Activated CD4-positive, alpha-beta T cell treated with anti-CD3 and anti-CD28 coated beads for 4 hours (primary cell): ENCODE data around the gene FBXL19.

Experiments used
- DNase-seq, 2 donors: peaks; one replicate each; pipeline ENCODE4 v3.0.0-alpha.2; 2020

The FBXL19 gene

GRCh38 chr16:30991052-30991451, 67.7 kb downstream of the FBXL19 start:
- DNase-seq = no peak

DNA sequence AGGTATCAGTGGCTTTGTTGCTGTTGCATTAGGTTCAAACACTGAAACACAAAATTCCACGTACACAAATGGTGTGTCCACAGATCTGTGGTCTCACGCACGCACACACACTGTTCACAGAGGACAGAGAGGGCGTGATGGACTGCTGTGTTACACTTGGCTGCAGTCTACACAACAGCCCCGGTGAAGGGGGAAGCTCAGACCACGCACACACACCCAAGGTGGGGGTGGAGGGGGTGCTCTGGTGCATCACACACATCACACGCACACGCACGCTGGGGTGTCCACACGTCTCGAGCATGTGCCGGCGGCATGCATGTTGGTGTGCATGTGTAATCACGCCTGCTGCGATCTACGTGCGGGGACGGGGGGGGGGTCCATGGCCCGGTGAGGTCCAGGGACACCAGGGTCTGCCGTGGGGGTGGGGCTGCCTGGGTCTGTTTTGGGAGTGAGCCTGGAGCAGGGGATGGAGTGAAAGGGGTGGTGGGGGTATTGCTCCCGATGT, 69.0 kb downstream of the FBXL19 start:
- DNase-seq = no peak

DNA sequence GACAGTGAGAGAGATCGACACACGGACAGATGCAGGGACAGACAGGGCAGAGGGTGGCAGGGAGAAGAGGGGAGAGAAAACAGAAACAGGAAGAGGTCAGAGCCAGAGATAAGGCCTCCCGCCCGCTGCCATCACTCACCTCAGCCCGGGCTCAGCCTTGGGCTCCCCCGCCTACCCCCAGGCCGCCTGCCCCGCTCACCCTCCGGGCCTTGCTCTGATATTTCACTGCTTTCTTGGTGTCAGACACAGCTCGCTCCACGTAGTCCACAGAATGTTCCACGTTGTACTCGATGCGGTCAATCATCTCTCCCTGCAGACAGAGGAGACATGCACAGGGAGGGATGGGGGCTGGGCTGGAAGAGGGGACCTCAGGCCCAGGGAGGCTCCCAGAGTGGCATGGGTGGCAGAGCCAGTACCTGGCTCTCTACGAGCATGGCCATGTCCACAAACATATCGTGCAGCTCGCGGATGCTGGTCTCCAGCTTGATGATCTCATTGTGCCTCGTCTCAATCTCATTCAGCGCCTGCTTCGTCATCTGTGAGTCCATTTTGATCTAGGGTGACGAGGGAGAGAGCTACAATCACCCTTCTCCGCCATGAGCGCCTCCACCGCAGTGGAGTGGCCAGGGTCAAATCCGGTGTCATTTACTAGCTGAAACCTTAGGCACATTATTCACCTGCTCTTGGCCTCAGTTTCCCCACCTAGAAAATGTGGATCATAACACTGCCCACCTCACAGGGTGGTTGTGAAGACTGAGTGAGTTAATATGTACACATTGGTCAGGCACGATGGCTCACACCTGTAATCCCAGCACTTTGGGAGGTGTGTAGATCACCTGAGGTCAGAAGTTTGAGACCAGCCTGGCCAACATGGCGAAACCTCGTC, 69.8 kb downstream of the FBXL19 start:
- no peak for DNase-seq

DNA sequence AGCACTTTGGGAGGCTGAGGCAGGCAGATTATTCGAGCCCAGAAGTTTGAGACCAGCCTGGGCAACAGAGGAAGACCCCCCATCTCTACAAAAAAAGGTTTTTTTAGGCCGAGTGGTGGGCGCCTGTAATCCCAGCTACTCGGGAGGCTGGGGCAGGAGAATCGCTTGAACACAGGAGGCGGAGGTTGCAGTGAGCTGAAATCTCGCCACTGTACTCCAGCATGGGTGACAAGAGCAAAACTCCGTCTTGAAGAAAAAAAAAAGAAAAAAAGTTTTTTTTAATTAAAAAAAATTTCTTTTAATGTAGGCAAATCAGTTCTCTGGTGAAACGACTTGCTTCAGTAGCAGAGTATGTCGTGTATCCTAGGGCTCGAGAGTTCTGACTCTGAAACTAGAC, 72.6 kb downstream of the FBXL19 start:
- DNase-seq = no peak

DNA sequence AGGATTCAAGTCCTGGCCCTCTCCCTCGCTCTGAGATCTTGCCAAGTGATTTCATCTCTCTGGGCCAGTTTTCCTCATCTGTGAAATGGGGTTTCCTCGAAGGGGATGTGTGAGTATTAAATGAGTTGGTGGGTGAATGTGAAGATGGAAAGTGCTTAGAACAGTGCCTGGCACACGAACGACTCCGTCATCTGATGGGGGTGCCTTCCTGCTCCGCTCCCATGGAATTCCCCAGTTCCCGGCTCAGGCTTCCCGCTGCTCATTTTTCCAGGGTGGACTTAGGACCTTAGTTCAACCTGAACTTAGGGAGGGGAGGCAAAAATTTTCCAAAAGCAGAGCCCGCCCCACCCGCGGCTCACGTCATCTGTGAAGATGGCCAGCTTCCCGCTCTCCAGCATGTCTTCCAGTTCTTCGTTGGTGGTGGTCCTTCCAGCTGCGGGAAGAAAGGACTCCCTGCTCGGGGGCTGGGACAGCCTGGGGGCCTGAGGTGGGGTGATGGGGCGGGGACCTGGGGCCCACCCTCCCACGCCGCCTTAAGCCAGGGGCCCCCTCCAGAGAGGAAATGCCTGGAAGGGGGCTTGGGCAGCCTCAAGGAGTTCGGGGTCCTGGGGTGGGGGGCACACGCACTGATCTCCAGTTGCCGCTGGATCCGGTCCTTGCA, 73.1 kb downstream of the FBXL19 start:
- DNase-seq = no peak

DNA sequence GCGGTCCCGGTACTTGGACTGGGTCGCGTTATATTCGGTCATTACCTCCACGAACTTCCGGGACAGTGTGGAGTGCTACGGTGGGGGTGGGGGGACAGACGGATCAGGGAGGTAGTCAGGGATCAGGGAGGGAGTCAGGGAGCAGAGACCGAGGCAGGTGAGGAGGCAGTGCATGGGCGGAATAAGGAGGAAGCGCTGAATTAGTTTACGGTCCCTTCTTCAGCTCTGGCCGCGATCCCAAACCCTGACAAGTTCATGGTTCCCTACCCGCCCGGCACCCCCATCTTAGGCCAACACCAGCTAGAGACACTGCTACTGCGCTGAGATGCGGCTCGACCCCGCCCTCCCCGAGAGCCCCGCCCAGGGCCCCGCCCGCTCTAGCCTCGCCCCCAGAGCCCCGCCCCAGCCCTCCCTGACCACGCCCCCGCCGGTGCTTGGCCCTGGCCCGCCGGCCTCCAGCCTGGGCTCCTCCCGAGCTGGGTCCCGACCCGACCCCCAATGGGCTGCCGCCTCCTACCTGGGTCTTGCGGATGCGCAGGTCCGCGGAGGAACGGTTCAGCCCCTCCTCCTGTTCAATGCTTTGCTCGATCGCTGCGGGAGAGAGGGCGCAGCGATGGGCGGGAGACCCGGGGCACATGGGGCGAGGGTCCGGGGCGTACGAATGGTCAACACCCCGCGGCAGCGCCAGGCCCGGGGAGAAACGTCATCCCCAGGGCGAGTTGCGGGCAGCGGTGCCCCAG, 73.8 kb downstream of the FBXL19 start:
- DNase-seq = peak; percentile 77 to 78

DNA sequence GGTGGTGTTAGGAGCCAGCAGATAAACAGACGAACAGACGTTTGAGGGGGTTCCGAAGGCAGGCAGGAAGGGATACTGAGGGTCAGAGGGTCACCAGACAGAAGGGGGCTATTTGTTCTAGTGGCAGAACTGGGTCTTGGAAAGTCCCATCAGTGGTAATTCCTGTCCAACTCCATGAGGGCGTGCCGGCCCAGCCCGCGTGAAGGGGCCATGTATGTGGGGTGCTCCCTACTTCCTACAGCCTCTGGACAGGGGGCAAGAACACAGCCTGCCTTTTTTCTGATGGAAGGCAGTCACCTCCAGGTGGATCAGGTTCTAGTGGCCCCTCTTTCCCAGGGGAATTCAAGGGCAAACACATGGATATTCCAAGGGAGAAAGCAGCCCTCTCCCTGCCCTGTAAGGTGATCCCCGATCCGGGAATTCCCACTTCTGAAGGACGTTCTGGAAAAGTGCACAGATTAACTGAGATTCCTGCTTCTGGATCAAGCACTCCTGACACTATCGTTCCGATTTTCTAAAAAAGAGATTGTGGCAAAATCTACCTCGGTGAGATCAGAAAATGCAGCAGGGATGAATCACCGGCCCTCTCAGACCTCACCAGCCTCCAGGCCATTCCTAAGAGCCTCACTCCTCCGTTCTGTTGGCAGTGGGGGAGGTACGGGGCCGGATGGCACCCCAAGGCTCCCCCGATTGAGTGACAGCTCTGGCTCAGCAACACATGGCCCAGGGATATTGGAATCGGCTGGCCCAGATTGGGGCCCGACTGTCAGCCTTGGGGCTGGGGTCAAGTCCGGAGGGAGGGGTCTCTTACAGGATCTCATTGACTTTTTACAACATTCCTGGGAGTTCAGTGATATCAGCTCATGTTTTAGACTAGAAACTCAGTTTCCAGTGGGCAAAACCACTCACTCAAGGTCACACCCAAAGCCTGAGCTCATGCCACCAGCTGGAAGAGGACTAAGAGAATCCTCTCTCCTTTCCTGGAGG, 74.6 kb downstream of the FBXL19 start:
- no peak for DNase-seq
